DMS153 (cell line): Measurements from ENCODE around the gene GPRC5D.

Source experiments
- DNase-seq: peaks from one replicate; lab custom pipeline; 2025; lab: John Stamatoyannopoulos, UW

GPRC5D gene

DNA sequence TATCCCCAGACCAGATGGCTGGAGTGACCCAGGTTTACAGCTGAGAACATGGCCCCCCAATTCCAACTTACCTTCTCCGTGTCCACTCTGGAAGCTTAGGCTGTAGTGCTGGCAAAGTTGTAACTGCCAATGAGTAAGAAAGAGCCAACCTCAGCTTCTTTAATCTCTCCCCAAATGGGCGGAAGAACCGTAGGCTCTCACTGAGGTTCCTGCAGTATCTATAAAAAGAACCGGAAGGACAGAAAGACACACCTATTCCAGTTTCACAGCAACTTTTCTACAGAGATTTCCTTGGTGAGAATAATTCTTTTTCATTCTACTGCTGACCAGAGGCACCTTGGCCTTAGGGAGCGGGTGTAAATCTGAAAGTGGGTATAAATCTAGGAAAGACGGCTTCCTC lies at the start of gene GPRC5D:
Gene GPRC5D, minus strand, starts transcription at position 135 of the 400 bp plus-strand sequence. CDS start 1,786 bp downstream, outside the sequence.
- no peak for DNase-seq

DNA sequence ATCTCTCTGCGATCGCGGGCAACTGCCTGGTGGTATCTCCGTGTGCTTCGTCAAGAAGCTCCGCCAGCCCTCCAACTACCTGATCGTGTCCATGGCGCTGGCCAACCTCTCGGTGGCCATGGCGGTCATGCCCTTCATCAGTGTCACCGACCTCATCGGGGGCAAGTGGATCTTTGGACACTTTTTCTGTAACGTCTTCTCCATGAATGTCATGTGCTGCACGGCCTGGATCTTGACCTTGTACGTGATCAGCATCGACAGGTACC lies 49.7 kb upstream of the GPRC5D start:
- DNase-seq = no peak

DNA sequence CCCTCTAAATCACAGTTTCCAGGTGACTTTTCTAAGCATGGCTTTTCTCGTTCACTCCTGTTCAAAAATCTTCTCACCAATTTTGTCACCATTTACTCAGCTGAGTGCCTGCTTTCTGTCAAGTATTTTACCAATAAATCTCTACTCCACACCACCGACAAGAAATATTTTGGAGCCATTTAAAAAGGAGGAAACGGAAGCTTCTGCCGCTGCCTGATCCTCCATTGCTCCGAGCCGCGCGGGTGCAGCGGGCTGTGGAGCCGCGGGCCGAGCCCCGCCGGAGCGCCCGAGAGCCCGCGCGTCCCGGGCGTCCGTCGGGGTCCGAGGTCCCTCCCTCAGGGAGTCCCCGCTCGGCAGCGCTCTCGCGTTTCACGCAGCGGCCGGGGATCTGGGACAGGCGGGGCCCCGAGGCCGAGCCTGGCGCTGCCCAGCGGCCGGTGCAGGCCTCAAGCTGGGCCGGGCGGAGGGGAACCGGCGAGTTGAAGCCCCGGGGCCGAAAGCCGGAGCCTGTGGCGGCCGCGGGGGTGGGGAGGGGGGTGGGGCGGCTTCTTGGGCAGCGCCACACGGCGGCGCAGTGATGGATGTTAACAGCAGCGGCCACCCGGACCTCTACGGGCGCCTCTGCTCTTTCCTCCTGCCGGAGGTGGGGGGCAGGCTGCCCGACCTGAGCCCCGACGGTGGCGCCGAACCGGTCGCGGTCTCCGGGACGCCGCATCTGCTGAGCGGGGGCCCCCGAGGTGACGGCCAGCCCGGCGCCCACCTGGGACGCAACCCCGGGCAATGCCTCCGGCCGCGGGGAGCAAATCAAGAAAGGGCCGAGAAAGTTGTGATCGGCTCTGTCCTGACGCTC lies 49.2 kb upstream of the GPRC5D start:
- peak; percentile 26 for DNase-seq

DNA sequence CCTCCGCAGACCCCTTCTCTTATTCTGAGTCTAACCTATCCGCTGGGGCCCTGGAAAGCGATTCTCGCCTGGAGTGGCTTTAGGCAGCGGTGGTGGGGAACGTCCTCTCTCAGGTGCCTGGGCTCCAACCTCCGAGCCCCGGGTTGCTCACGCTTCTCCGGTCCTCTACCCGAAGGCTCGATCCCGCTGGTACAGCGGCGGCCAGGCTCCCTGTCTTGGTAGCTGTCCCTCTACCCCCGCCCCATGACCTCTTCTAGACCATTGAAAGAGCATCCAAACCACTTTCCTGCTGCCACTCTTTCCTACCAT lies 48.6 kb upstream of the GPRC5D start:
- DNase-seq = peak; percentile 24

DNA sequence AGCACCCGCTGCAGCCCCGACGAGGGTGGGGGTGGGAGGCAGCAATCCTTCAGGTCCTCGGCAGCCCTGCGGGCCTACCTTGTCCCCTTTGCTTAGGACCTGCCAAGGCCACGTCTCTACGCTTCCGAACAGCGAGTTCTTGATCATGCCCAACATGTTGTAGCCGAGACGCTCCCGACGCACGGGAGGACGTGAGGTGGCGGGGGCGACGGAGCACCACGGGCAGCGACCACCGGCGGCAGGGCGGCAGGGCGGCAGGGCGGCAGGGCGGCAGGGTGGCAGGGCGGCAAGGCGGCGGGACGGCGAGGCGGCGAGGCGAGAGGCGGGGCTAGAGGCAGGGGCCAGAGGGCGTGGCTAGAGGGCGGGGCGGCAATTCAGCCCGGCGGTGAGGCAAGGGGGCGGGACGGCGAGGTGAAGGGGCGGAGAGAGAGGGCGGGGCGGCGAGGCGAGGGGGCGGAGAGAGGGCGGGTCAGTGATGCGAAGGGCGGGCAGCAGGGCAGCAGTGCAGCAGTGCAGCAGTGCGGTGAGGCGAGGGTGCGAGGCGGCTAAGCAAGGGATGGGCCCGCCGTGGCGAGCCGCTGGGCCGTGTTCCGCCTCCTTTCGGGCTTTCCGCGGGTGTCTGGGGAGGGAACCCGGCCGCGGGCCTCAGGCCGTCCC lies 48.1 kb upstream of the GPRC5D start, which contains the start of gene HEBP1:
Gene HEBP1, minus strand, starts transcription at position 307 of the 657 bp plus-strand sequence. Its CDS starts 151 bp downstream, at position 156.
- DNase-seq = peak; percentile 65

DNA sequence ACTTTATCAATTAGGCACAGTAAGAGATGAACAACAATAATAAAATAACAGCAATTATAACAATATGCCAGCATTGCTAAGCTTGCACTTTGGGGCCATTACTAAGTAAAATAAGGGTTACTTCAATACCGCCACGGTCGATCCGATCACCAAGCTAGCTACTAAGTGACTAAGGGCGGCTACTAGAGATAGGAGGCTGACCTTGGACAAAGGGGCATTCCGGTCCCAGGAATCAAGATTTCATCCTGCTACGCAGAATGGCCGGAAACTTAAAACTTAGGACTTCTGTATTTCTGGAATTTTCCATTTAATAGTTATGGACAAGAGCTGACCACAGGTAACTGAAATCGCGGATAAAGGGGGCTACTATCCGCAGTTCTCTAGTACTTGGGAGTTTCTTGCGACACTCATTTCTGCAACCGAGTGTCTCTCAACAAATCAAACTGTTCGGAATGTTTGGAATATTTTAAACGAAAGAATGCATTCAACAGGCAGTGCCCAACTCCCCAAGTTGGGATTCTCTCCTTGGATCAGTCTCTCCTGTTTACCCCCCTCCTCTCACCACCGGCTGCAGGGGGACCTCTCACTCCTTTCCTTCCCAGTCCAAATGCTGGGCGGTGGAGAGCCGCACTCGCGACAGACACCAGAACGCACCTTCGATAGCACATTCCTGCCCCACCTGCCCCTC lies 47.4 kb upstream of the GPRC5D start:
- DNase-seq = no peak

DNA sequence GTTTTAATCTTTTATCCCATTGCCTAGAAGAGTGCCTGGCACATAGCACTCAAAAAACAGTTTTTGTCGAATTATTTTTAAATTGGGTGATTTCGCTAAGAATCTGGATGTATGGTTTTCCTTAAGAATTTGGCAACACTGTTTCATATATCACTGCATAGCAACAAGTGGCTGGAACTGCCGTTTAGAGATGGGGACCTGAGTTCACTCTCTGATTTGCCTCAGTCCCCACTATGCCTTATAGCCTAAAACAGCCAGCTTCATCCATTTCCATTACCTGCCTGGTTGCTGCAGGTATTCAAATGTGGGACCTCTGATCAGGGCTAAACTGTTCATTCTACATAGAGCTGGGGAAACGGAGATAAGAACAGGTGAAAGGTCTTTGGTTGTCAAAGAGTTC lies 46.3 kb upstream of the GPRC5D start:
- no peak for DNase-seq

DNA sequence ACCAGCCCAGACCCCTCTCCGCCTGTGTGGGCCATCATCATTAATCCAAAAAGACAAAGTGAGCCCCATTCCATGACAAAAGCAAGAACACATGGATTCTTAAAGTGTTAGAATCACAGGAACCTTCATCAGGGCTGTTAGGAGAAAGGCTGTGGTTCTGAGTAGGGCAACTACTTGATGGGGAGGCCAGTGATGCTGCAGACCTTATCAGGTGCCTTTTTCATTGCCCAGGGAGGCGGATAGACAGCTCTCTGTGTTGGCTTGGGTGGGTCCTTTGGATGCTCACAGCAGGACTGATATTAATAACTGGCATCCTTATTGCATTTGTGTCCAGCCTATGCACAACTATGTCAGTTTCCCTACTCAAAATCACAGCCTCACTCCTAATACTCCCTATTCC lies 45.8 kb upstream of the GPRC5D start:
- no peak for DNase-seq

DNA sequence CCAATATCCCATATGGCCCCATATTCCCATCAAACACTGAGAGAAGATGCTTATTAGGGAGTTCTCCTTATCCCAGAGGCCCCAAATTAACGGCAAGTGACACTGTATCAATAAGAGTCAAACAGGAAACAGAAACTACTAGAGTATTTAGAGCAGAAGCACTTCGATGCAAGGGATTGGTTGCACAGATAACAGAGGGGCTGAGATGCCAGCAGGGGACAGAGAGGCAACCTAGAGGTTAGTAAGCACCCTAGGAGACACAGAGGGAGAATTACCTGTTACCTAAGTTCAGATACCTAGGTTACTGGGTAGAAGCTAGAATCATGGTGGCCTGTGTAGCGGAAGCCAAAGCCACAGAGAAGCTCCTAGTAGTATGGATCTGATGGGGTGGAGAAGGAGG lies 45.2 kb upstream of the GPRC5D start:
- DNase-seq = no peak

DNA sequence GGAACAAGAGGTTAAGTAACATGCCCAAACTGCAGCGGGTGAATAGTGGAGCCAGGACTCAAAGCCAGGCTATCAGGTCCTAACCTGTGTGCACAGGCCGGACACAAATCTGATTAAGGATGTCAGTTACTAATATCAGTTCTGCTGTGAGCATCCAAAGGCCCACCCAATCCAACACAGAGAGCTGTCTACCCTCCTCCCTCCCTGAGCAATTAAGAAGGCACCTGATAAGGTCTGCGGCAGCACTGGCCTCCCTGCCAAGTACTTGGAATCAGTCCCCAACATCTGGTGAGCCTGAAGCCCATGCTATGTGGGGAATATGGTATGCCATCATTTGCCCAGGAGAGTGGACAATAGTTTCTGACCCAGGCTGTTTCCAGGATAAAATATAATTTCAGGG lies 44.2 kb upstream of the GPRC5D start:
- DNase-seq = no peak

DNA sequence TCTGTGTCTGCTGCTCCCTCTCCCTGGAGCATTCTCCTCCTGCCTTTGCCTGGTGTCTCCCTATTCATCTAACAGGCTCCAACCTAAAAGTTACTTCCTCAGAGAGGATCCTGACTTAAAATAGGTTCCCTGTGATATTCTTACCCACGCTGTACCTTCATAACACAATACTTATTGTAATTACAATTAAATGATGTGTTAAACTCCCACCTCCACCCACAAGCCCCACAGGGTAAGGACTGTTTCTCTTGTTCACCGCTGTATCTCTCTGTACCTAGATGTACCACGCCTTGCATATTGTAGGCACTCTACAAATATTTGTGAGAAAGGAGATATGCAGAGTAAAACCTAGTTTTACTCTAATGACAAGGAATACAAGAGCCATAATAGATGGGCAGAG lies 43.1 kb upstream of the GPRC5D start:
- DNase-seq = no peak

DNA sequence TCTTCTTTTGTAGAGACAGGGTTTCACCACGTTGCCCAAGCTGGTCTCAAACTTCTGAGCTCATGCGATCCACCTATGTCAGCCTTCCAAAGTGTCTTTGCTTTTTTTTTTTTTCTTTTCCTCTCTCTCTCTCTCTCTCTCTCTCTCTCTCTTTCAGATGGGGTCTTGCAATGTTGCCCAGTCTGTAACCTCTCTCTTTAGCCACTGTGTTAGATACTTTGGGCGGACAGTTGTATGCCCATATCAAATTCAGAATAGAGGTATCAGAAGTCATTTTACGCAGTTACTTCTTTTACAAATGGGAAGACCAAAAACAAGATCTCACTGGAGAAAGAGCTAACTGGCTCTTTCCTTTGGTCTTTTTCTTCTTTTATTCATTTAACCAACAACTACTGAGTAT lies 41.4 kb upstream of the GPRC5D start:
- DNase-seq = no peak

DNA sequence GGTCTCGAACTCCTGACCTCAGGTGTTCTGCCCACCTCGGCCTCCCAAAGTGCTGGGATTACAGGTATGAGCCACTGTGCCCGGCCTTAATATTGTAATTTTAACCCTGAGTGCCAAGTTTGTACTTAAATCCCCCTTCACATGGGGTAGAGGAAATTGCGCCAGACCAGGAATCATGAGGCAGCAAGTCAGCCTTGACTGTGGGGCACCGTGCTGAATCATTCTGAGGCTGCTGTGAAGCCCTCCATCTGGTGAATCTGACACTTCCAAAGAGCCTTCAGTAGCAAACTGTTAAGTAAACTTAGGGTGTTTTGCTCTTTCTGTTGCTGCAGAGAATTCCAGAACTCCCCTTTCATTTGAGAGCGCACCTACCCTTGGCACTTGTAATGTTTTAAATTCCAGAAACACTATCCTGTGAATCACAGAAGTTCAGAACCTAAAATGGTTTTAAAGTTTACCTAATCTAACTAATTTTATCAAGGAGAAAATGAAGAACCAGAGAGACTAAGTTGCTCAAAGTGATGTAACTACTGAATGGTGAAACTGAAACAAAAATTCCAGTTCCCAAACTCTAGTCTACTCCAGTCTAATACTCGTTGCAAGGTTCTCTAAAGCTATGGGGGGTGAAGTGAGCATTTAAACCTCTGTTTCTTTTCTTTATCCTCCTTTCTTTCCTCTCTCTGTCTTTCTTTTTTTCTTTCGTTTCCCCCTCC lies 40.6 kb upstream of the GPRC5D start:
- no peak for DNase-seq

DNA sequence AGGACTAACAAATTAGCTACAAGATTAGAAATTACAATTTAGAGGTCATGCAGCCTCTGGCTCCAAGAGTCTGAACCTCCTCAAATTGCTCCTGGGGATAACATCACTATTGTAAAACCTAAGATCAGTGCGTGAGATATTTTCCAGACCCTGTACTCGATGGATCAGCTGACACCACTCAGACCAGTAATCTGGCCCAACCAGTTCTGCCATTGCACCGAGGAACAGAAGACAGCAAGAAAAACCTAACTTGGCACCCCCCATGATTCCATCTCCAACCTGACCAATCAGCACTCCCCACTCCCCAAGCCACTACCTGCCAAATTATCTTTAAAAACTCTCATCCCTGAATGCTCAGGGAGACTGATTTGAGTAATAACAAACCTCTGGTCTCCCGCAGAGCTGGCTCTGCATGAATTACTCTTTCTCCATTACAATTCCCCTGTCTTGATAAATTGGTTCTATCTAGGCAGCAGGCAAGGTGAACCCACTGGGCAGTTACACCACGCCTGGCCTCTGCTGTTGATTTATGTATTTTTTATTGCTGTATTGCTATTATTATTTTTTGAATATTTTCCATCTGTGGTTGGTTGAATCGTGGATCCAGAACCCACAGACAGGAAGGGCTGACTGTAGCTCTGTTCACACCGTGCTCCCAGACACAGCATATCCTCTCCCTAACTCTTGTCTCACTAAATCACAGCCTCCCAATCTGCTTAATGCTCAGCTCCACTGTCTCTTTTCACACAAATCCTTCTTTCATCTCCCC lies 38.9 kb upstream of the GPRC5D start:
- no peak for DNase-seq

DNA sequence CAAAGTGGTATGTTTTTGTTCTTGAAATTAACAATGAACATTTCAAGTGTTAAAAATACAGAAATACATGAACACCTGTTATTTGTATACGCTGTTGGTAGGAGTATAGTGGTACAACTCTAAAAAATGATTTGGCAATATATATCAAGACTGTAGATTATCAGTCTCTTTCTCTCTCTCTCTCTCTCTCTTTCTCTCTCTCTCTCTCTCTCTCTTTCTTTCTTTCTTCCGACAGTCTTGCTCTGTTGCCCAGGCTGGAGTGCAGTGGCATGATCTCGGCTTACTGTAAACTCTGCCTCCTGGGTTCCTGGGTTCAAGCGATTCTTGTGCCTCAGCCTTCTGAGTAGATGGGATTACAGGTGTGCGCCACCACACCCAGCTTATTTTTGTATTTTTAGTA lies 35.5 kb upstream of the GPRC5D start:
- no peak for DNase-seq

DNA sequence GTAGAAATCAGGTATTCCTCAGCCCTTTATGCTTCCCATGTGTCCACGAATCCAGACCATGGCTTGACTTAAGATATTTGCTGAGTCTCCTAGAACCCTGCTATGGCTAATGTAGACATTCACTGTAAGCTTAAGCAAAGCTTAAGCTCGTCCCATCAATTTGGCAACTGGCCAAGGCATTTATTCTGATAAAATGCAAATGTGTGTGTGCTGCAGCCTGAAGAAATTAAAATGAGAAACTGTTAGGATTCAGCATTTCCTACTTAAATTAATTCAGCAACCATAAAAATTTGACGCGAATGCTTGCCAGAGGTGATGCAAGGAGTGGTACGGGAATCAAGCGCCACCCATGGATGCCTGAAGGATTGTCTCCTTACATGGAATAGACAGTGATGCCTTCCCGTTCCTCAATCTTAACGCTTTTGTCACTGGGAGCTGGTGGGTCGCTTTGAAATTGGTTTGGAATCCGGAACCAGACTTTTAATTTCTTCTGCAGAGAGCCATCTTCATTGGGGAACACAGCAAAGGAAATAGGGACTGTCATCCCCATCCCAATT lies 34.9 kb upstream of the GPRC5D start:
- DNase-seq = no peak

DNA sequence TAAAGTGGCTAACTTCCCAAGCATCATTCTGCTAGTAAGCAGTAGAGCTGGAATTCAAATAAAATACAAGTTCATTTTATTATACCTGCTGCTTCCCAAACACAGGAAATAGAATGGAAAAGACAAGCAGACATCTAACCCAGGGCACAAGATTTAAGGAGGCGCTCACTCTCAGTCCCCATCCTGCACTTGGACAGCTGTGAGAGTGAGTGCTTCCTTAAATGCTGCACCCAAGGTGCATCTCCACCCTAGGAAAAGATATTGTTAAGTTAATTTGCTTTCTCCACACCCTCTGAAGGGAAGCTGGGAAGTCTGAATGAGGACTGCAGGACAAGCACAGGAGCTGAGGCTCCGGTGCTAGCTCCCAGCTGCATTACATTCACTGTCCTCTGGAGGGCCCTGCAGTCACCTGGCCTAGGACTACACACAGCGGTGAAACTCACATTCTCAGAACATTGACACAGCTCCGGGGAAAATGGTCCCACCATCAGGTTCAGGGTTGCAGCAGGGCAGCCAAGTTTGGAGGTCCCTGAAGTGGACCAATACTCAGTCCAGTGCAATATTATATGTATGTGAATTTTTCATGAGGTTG lies 33.9 kb upstream of the GPRC5D start:
- DNase-seq = no peak

DNA sequence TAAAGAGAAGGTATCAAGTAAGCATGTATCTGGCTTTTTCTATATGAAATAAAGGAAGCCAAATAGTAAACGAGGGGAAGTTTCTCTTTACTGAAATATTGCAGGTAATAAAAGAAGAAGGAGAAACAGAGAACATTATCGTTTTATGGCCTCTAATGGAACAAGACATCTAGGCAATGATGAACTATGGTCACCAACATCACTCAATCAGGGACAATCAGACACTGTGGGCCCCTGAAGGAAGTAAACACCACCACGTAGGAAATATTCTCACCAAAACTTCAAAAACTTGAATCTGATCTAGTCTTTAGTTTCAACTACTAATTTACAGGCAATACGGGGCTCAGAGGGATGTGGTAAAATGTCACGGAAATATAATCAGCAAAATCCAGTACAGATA lies 32.2 kb upstream of the GPRC5D start:
- no peak for DNase-seq

DNA sequence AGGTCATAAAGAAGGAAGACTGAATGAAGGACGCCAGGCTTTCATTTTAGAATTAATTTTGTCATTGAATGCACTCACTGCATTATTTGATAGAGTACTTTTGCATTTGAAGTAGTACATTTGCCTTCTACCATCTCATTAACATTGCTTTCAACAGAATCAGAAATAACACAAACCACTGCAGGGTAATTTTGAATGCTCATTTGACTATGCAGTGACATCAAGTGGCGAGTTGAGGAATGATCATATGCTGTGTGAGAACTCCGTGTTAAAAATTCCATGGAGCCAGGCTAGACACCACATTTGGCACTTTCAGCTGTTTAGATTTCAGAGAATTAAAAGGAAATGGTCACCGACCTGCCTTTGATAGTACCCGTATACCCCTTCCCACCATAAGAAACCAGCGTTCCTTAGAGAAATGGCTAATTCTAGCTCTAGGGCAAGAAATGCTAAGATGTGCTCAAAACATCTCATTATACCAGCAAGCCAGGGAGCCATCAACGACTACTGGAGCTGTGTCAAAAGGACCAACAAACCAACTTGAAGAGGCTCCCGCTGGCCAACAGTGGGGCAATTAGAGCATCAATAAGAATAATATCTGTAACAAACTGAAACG lies 31.6 kb upstream of the GPRC5D start:
- DNase-seq = no peak

DNA sequence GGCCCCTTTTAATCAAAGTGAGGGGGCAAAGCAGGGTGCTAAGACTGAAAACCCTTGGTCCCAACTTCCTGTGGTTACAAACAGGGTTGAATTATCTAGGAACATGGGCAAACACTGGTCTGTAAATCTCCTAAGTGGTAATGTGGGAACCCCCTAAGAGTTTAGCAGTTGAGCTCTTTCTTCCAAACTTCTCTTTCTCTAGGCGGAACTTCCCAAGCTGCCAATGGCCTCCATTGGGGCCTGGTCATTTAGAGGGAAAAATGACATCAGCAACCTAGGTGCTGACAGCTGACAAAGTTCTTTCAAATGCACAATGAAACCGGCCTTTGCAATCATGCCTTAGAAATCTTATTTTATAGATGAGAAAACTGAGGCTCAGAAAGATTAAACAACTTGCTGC lies 30.4 kb upstream of the GPRC5D start:
- no peak for DNase-seq
